Calu3 (cell line): ENCODE results near the gene EVPL. TPM values are rescaled to one million over a fixed set of nuclear protein-coding genes. Genes with fewer than 3 reads are reported as not detected.

Experiments
- BruUV-seq: library from RNA; stranded (reverse); fragments of 400-500 nt; replicated peaks from 2 replicates; lab custom pipeline; 2021; lab: Mats Ljungman, UMichigan
- CTCF ChIA-PET: fragments of 300-600 bp; sonication (Branson Sonifier 250); formaldehyde crosslinking; loops from one replicate; lab custom pipeline; 2022; ENCODE audit warnings: antibody characterized with exemption; lab: Charles Lee
- DNase-seq: peaks from one replicate; pipeline ENCODE4 v3.0.0; 2022
- H3K27ac Mint-ChIP-seq: one replicate; pipeline ENCODE4 v1.8.0; 2022; ENCODE audit warnings: mixed read lengths; ENCODE audit not compliant: unreplicated experiment
- H3K27me3 Mint-ChIP-seq: one replicate; pipeline ENCODE4 v1.8.0; 2022; ENCODE audit warnings: mixed read lengths; ENCODE audit not compliant: unreplicated experiment
- H3K36me3 Mint-ChIP-seq: one replicate; pipeline ENCODE4 v1.8.0; 2022; ENCODE audit warnings: mild to moderate bottlenecking, moderate library complexity, mixed read lengths; ENCODE audit not compliant: insufficient read depth, unreplicated experiment
- H3K4me1 Mint-ChIP-seq: one replicate; pipeline ENCODE4 v1.8.0; 2022; ENCODE audit warnings: mild to moderate bottlenecking, low read depth, mixed read lengths; ENCODE audit not compliant: unreplicated experiment
- H3K4me3 Mint-ChIP-seq: one replicate; pipeline ENCODE4 v1.8.0; 2022; ENCODE audit warnings: mild to moderate bottlenecking, low read depth, moderate library complexity, mixed read lengths; ENCODE audit not compliant: unreplicated experiment
- H3K9me3 Mint-ChIP-seq: one replicate; pipeline ENCODE4 v1.8.0; 2022; ENCODE audit warnings: low read depth, mixed read lengths; ENCODE audit not compliant: unreplicated experiment
- CTCF ChIP-seq: fragments of 200-600 bp; IDR thresholded peaks from one replicate; pipeline ENCODE4 v1.8.0; 2022; ENCODE audit warnings: antibody characterized with exemption; ENCODE audit not compliant: unreplicated experiment
- intact Hi-C: fragments of 100-400 bp; cut with micrococcal nuclease; formaldehyde crosslinking; loops from one replicate; pipeline ENCODE4 v1.10.0; 2022; ENCODE audit not compliant: unreplicated experiment
- total RNA-seq: library from RNA; stranded (reverse); gene quantifications from 2 replicates; pipeline ENCODE4 v1.2.3, GENCODE V29; 2022

EVPL gene
- total RNA-seq, 1 experiment from 2014 or later, result 51.8 TPM

GRCh38 chr17:76074390-76075363 lies 47.6 kb upstream of the EVPL start, which contains the start of gene GALR2:
GALR2 (plus strand) TSS chr17:76074781; CDS start chr17:76074884, 103 bp downstream.
- Mint-ChIP-seq H3K36me3 (peaks cover 48% of the 10 kb centered on the region), H3K4me3 (peak within 1 kb of the TSS; percentile 64), H3K4me1 (peaks cover 11% of the 10 kb centered on the region), H3K27ac (no peak within 1 kb of the TSS), H3K27me3 (peaks cover 55% of the 10 kb centered on the region), H3K9me3 (no peaks in the 10 kb centered on the region)
- no peak for TF ChIP-seq CTCF
- intact Hi-C loops, result loop anchor here (5.0 kb wide), 1 partner anchor 47 kb away; the partner anchor contains the start of gene EVPL
- CTCF ChIA-PET, result interaction anchor here (0.5 kb wide), 1 partner anchor 33 kb away, joined by 4 read pairs; no protein-coding TSS in a partner anchor
- no peak for DNase-seq
- no TSS peak for BruUV-seq

- peaks cover 44% of the 10 kb centered on the region for H3K36me3 Mint-ChIP-seq
- peak within 1 kb of the TSS; percentile 73 for H3K27ac Mint-ChIP-seq
- no peak for TF ChIP-seq CTCF
- peak within 1 kb of the TSS; percentile 87 for H3K4me3 Mint-ChIP-seq
- CTCF ChIA-PET, result interaction anchor here (1.4 kb wide), 1 partner anchor 58 kb away, joined by 4 read pairs; no protein-coding TSS in a partner anchor
- H3K27me3 Mint-ChIP-seq, result peaks cover 31% of the 10 kb centered on the region
- intact Hi-C loops, result loop anchor here (5.0 kb wide), 1 partner anchor 45 kb away; the partner anchor contains the start of gene EVPL
- no TSS peak for BruUV-seq
- peak; percentile 95 for DNase-seq
- no peaks in the 10 kb centered on the region for H3K9me3 Mint-ChIP-seq
- peaks cover 11% of the 10 kb centered on the region for H3K4me1 Mint-ChIP-seq
Observed at GRCh38 chr17:76072148-76072858, 45.2 kb upstream of the EVPL start, which contains the start of gene SRP68. SRP68 (minus strand) TSS chr17:76072517; CDS start chr17:76072491, 26 bp downstream.

GRCh38 chr17:76071531-76072147 lies 44.5 kb upstream of the EVPL start:
- Mint-ChIP-seq H3K36me3 (peaks cover 49% of the 10 kb centered on the region), H3K27me3 (peaks cover 25% of the 10 kb centered on the region), H3K9me3 (no peaks in the 10 kb centered on the region), H3K4me1 (peaks cover 11% of the 10 kb centered on the region), H3K4me3 (peak overlapping the region; percentile 87), H3K27ac (peak overlapping the region; percentile 73)
- intact Hi-C loops, result loop anchor here (5.0 kb wide), 1 partner anchor 44 kb away; the partner anchor contains the start of gene EVPL
- DNase-seq, result no peak
- CTCF ChIA-PET, result interaction anchor here (0.6 to 1.4 kb wide), 2 partner anchors 57 to 168 kb away, joined by 3 to 4 read pairs; no protein-coding TSS in a partner anchor
- no peak for TF ChIP-seq CTCF
- BruUV-seq, result TSS peak; percentile 67
